Natural killer cell (primary cell): ENCODE measurements around the gene PRXL2B. TPM values are rescaled to one million over a fixed set of nuclear protein-coding genes. Genes with fewer than 3 reads are reported as not detected.
A peak's percentile ranks its signal among the peaks of the same experiment; 100 is the strongest.

Experiments
- ATAC-seq, 3 donors: fragments of 150-1000 bp in 2 of 3; fragments of 200-7000 bp in 1 of 3; cut with Tn5 transposase; 1 replicate in 1 of 3; 2 replicates in 2 of 3; pipeline ENCODE4 v1.10.0; 2021; ENCODE audit warnings: mild to moderate bottlenecking in 2 of 3, moderate library complexity in 2 of 3
- DNase-seq, 2 donors: peaks; one replicate each; pipeline versions ENCODE4 v3.0.0 to v3.0.0-alpha.2; 2013 to 2021; ENCODE audit warnings: mixed read lengths in 1 of 2
- H3K27ac ChIP-seq: one replicate; pipeline ENCODE4 v1.5.1; 2013; ENCODE audit warnings: mild to moderate bottlenecking, low read length
- H3K27me3 ChIP-seq: one replicate; pipeline ENCODE4 v1.6.1; 2013; ENCODE audit warnings: low read length; ENCODE audit not compliant: control insufficient read depth, insufficient read depth
- H3K36me3 ChIP-seq: one replicate; pipeline ENCODE4 v1.6.1; 2013; ENCODE audit warnings: low read length; ENCODE audit not compliant: control insufficient read depth, insufficient read depth
- H3K4me1 ChIP-seq: one replicate; pipeline ENCODE4 v1.6.1; 2013; ENCODE audit warnings: low read length; ENCODE audit not compliant: control insufficient read depth, insufficient read depth
- H3K4me3 ChIP-seq: one replicate; pipeline ENCODE4 v1.5.1; 2013; ENCODE audit warnings: low read length
- H3K9me3 ChIP-seq: one replicate; pipeline ENCODE4 v1.6.1; 2013; ENCODE audit warnings: low read length; ENCODE audit not compliant: control insufficient read depth, insufficient read depth
- H3K27ac Mint-ChIP-seq, 2 donors: one replicate each; pipeline ENCODE4 v1.8.0; 2022; ENCODE audit warnings: mild to moderate bottlenecking in 2 of 2, mixed read lengths in 2 of 2, moderate library complexity in 1 of 2
- H3K27me3 Mint-ChIP-seq, 2 donors: one replicate each; pipeline ENCODE4 v1.8.0; 2022; ENCODE audit warnings: low read depth in 2 of 2, mixed read lengths in 2 of 2
- H3K36me3 Mint-ChIP-seq: one replicate; pipeline ENCODE4 v1.8.0; 2022; ENCODE audit warnings: mixed read lengths
- H3K4me1 Mint-ChIP-seq, 2 donors: one replicate each; pipeline ENCODE4 v1.8.0; 2022; ENCODE audit warnings: mixed read lengths in 2 of 2
- H3K4me3 Mint-ChIP-seq: one replicate; pipeline ENCODE4 v1.8.0; 2022; ENCODE audit warnings: mild to moderate bottlenecking, moderate library complexity, mixed read lengths
- H3K9me3 Mint-ChIP-seq, 2 donors: one replicate each; pipeline ENCODE4 v1.8.0; 2022; ENCODE audit warnings: mixed read lengths in 2 of 2
- WGBS: methylation state at CpG from one replicate; pipeline ENCODE4 v1.1.7; 2013; ENCODE audit warnings: missing lambda C conversion rate; ENCODE audit not compliant: insufficient coverage; 5-methylcytosine and 5-hydroxymethylcytosine counted together
- intact Hi-C: fragments of 100-400 bp; cut with micrococcal nuclease; formaldehyde crosslinking; loops from one replicate; pipeline ENCODE4 v1.14.2; 2022
- total RNA-seq, 4 donors: library from RNA; stranded (reverse); fragments of 120-200 nt in 1 of 4; gene quantifications; one replicate each; pipeline versions ENCODE4 v1.2.3 to v1.2.4, GENCODE V29; 2013 to 2022
- TF ChIP-seq, protein P1 (sequence below): fragments of 200-600 bp; IDR thresholded peaks from one replicate; pipeline ENCODE4 v1.8.0; 2022; ENCODE audit warnings: antibody characterized with exemption

Gene PRXL2B
- total RNA-seq, 3 donors from 2014 or later (not counting 1 experiment from before 2014, with no cell fraction given): 11.3 to 15.1 (median 11.6) TPM

DNA sequence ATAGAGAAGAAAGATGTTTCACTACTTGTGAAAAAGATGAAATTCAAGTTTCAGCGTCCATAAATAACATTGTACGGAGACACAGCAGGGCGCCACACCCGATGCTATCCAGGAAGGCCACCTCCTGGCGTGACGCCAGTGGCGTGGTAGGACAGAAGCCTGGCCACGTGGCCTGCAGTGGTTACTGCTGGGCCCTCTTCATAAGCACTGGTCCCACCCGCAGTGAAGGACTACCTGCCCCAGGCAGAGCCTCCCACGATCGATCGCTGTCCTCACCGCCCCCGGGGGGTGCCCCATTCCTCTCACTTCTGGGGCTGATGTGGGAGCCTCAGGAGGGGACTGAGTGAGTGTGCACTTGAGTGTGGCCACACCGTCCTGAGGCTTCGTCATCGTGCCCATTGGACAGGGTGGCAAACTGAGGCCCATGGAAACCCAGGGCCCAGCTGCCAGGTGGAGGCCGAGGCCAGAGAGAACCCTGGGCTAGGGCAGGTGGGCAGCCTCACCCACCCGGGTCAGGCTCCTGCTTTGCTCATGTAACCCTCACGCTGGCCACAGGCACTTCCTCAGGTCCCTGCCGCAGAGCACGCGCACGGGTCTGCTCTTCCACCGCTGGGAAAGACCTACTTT, 44.8 kb upstream of the PRXL2B start:
- Mint-ChIP-seq H3K4me1 (peaks cover 0 to 14% of the 10 kb centered on the region in 2 donors), H3K36me3 (no peaks in the 10 kb centered on the region), H3K4me3 (no peak overlapping the region), H3K9me3 (no peaks in the 10 kb centered on the region), H3K27ac (no peak overlapping the region), H3K27me3 (no peaks in the 10 kb centered on the region)
- WGBS: 77% methylated on average over 25 of the region's 25 CpGs
- intact Hi-C loops: loop anchor here (10.0 kb wide), 2 partner anchors 103 to 347 kb away; partner anchors contain the start of gene FAAP20
- peaks cover 49% of the 10 kb centered on the region for H3K4me1 ChIP-seq
- TF ChIP-seq, protein P1, sequence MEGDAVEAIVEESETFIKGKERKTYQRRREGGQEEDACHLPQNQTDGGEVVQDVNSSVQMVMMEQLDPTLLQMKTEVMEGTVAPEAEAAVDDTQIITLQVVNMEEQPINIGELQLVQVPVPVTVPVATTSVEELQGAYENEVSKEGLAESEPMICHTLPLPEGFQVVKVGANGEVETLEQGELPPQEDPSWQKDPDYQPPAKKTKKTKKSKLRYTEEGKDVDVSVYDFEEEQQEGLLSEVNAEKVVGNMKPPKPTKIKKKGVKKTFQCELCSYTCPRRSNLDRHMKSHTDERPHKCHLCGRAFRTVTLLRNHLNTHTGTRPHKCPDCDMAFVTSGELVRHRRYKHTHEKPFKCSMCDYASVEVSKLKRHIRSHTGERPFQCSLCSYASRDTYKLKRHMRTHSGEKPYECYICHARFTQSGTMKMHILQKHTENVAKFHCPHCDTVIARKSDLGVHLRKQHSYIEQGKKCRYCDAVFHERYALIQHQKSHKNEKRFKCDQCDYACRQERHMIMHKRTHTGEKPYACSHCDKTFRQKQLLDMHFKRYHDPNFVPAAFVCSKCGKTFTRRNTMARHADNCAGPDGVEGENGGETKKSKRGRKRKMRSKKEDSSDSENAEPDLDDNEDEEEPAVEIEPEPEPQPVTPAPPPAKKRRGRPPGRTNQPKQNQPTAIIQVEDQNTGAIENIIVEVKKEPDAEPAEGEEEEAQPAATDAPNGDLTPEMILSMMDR: no peak
- H3K27me3 ChIP-seq: no peaks in the 10 kb centered on the region
- H3K4me3 ChIP-seq: no peak overlapping the region
- no peak overlapping the region for H3K27ac ChIP-seq
- no peaks in the 10 kb centered on the region for H3K9me3 ChIP-seq
- ATAC-seq (no peak), DNase-seq (no peak)
- H3K36me3 ChIP-seq: no peaks in the 10 kb centered on the region

DNA sequence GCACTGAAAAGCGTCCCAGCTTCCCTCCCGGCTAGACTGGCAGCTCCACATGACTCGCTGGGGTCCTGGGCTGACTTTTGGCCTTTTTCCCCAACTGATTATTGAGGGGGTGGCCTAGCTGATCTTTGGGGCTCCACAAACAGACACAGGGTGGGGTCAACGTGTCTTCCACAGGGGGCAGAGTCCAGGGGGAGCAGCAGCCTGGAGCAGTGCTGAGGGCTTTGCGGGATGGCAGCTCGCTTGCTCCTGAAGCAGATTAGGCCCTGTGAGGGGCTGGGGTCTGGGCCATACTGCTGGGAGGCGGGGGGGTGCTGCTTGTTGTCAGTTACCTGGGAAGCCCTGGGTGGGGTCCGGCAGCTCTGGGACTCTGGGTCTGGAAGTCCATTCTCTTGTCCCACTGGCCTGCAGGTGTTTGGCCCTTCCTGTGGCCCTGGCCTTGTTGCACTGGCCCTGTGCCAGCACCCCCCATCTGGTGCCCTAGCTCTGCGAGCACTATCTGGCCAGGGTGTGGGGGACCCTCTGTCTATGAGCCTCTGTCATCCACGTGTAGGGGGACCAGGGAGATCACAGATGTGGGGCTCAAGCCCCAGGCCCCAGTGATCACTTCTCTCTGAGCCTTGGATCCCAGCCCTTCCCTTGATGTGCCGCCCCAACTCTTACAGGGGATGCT, 44.2 kb upstream of the PRXL2B start:
- H3K4me1 ChIP-seq: peaks cover 52% of the 10 kb centered on the region
- ATAC-seq: no peak
- no peak for DNase-seq
- H3K27ac ChIP-seq: no peak overlapping the region
- intact Hi-C loops: loop anchor here (10.0 kb wide), 2 partner anchors 102 to 348 kb away; partner anchors contain the start of gene FAAP20
- H3K9me3 Mint-ChIP-seq: no peaks in the 10 kb centered on the region
- peaks cover 0 to 18% of the 10 kb centered on the region in 2 donors for H3K4me1 Mint-ChIP-seq
- H3K27me3 Mint-ChIP-seq: no peaks in the 10 kb centered on the region
- H3K4me3 Mint-ChIP-seq: peak overlapping the region; percentile 29
- H3K9me3 ChIP-seq: no peaks in the 10 kb centered on the region
- H3K36me3 Mint-ChIP-seq: no peaks in the 10 kb centered on the region
- WGBS: 92% methylated on average over 11 of the region's 11 CpGs
- TF ChIP-seq, protein P1: no peak
- no peak overlapping the region for H3K4me3 ChIP-seq
- no peaks in the 10 kb centered on the region for H3K36me3 ChIP-seq
- no peaks in the 10 kb centered on the region for H3K27me3 ChIP-seq
- no peak overlapping the region for H3K27ac Mint-ChIP-seq

DNA sequence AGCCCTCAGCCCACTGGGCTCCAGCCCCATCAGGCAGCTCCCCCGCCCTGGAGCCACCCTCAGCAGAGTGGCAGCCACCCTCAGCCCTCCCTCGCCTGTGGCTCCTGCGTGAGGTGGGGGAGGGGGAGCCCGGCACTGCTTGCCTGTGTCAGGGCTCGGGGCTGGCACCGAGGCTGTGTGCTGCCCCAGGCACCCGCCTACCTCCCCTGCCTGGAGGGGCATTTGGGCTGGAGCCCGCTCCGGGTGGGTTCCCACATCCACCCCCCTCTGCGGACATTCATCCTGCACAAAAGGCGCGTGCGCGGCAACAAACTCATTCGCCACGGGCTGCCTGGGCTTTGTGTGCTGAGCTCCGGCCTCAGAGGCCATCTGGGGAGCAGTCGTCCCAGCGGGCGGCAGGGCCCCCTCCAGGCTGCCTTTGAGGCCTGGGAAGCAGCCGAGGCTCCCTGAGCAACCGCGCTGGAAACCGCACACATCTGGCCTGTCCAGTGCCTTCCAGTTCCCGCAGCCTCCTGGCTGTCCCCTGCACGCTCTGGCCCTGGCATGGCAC, 43.0 kb upstream of the PRXL2B start:
- peak in 1 of 3 donors; percentile 10 for ATAC-seq
- no peaks in the 10 kb centered on the region for H3K27me3 Mint-ChIP-seq
- Histone ChIP-seq H3K27me3 (no peaks in the 10 kb centered on the region), H3K4me1 (peaks cover 65% of the 10 kb centered on the region), H3K9me3 (no peaks in the 10 kb centered on the region), H3K27ac (no peak overlapping the region), H3K4me3 (no peak overlapping the region), H3K36me3 (no peaks in the 10 kb centered on the region)
- H3K9me3 Mint-ChIP-seq: no peaks in the 10 kb centered on the region
- TF ChIP-seq, protein P1: no peak
- 39% methylated on average over 26 of the region's 26 CpGs for WGBS
- intact Hi-C loops: loop anchor here (10.0 kb wide), 2 partner anchors 101 to 349 kb away; partner anchors contain the start of gene FAAP20
- peaks cover 0 to 26% of the 10 kb centered on the region in 2 donors for H3K4me1 Mint-ChIP-seq
- no peaks in the 10 kb centered on the region for H3K36me3 Mint-ChIP-seq
- DNase-seq: peak; percentile 64 to 78
- no peak overlapping the region for H3K4me3 Mint-ChIP-seq
- H3K27ac Mint-ChIP-seq: no peak overlapping the region
